Measurements from ENCODE around the gene PCSK2.

PCSK2 gene

DNA sequence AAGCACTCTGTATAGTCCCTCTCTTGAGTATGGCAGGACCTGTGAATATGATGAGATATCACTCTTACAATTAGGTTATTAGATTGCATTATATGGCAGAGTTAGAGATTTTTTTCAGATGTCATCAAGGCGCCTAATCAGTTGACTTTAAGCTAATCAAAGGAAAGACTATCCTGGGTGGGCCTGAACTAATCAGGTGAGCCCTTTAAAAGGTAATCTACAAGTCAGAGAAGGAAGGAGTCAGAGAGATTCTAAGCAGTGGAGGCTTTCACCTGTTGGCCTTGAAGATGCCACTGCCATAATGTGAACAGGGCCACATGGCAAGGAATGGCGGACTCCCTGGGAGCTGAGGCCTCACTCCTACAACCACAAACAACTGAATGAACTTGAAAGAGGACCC is 152.8 kb downstream of the PCSK2 start:
- no peak overlapping the region for H2AFZ ChIP-seq (ENCODE audit: insufficient read depth, low read length, poor library complexity)
- H3K4me3 ChIP-seq (ENCODE audit: low read depth, low read length), result no peak overlapping the region
- DNase-seq, result no peak
- H3K79me1 ChIP-seq (ENCODE audit: low read length), result no peaks in the 10 kb centered on the region
- no peak overlapping the region for H2BK120ac ChIP-seq (ENCODE audit: insufficient read depth, low read length, poor library complexity)
- H3K79me2 ChIP-seq (ENCODE audit: control insufficient read depth, insufficient read depth, low read length, poor library complexity), result no peaks in the 10 kb centered on the region
- H3K9me3 ChIP-seq (ENCODE audit: insufficient read depth, low read depth, low read length), result peaks cover 2% of the 10 kb centered on the region
- no peaks in the 10 kb centered on the region for H3K4me1 ChIP-seq (ENCODE audit: control insufficient read depth in 1 of 2, insufficient read depth in 2 of 2, low read length in 2 of 2)
- H3K27me3 ChIP-seq (ENCODE audit: insufficient read depth, low read length), result no peaks in the 10 kb centered on the region
- no peak overlapping the region for H2AK5ac ChIP-seq (ENCODE audit: low read length)
- H3K4me2 ChIP-seq (ENCODE audit: low read length), result no peak overlapping the region
- H3K14ac ChIP-seq (ENCODE audit: low read length), result no peak overlapping the region
- no peak overlapping the region for H3K4ac ChIP-seq (ENCODE audit: low read depth, low read length)
- no peak overlapping the region for H2BK12ac ChIP-seq (ENCODE audit: low read length)
- no peak overlapping the region for H3K27ac ChIP-seq (ENCODE audit: low read depth, low read length)
- WGBS (ENCODE audit: extremely low coverage, insufficient coverage, insufficient read length), result no CpG with 5 or more reads among the region's 2 CpGs
- H2BK5ac ChIP-seq (ENCODE audit: low read depth, low read length, poor library complexity), result no peak overlapping the region
- no peak overlapping the region for H3K18ac ChIP-seq (ENCODE audit: low read length)
- H3K36me3 ChIP-seq (ENCODE audit: control insufficient read depth in 1 of 2, insufficient read depth in 2 of 2, low read length in 2 of 2), result no peaks in the 10 kb centered on the region
- H3K23ac ChIP-seq (ENCODE audit: low read length), result no peak overlapping the region
- H3K9ac ChIP-seq (ENCODE audit: low read length), result no peak overlapping the region
- no peak overlapping the region for H4K8ac ChIP-seq (ENCODE audit: low read depth, low read length)
- no peak overlapping the region for H4K12ac ChIP-seq (ENCODE audit: low read depth, low read length)
- no peak overlapping the region for H4K91ac ChIP-seq (ENCODE audit: low read depth, low read length)

GRCh38 chr20:17380801-17381200 is 154.0 kb downstream of the PCSK2 start:
- Histone ChIP-seq H2BK5ac (ENCODE audit: low read depth, low read length, poor library complexity) (no peak overlapping the region), H3K27me3 (ENCODE audit: insufficient read depth, low read length) (no peaks in the 10 kb centered on the region), H3K27ac (ENCODE audit: low read depth, low read length) (no peak overlapping the region), H4K91ac (ENCODE audit: low read depth, low read length) (no peak overlapping the region), H2BK12ac (ENCODE audit: low read length) (no peak overlapping the region), H3K9me3 (ENCODE audit: insufficient read depth, low read depth, low read length) (peaks cover 2% of the 10 kb centered on the region), H3K23ac (ENCODE audit: low read length) (no peak overlapping the region), H3K4ac (ENCODE audit: low read depth, low read length) (no peak overlapping the region), H3K18ac (ENCODE audit: low read length) (no peak overlapping the region), H4K12ac (ENCODE audit: low read depth, low read length) (no peak overlapping the region), H3K79me1 (ENCODE audit: low read length) (no peaks in the 10 kb centered on the region), H3K14ac (ENCODE audit: low read length) (no peak overlapping the region), H3K4me1 (ENCODE audit: control insufficient read depth in 1 of 2, insufficient read depth in 2 of 2, low read length in 2 of 2) (no peaks in the 10 kb centered on the region), H2AK5ac (ENCODE audit: low read length) (no peak overlapping the region), H3K4me2 (ENCODE audit: low read length) (no peak overlapping the region), H3K9ac (ENCODE audit: low read length) (no peak overlapping the region), H3K79me2 (ENCODE audit: control insufficient read depth, insufficient read depth, low read length, poor library complexity) (no peaks in the 10 kb centered on the region), H2AFZ (ENCODE audit: insufficient read depth, low read length, poor library complexity) (no peak overlapping the region), H3K4me3 (ENCODE audit: low read depth, low read length) (no peak overlapping the region), H3K36me3 (ENCODE audit: control insufficient read depth in 1 of 2, insufficient read depth in 2 of 2, low read length in 2 of 2) (no peaks in the 10 kb centered on the region), H4K8ac (ENCODE audit: low read depth, low read length) (no peak overlapping the region), H2BK120ac (ENCODE audit: insufficient read depth, low read length, poor library complexity) (no peak overlapping the region)
- no peak for DNase-seq
- WGBS (ENCODE audit: extremely low coverage, insufficient coverage, insufficient read length), result no CpG with 5 or more reads among the region's 4 CpGs

GRCh38 chr20:17381724-17382123 is 154.9 kb downstream of the PCSK2 start:
- Histone ChIP-seq H3K4me3 (ENCODE audit: low read depth, low read length) (no peak overlapping the region), H3K79me2 (ENCODE audit: control insufficient read depth, insufficient read depth, low read length, poor library complexity) (no peaks in the 10 kb centered on the region), H2BK5ac (ENCODE audit: low read depth, low read length, poor library complexity) (no peak overlapping the region), H3K27ac (ENCODE audit: low read depth, low read length) (no peak overlapping the region), H2BK12ac (ENCODE audit: low read length) (no peak overlapping the region), H3K27me3 (ENCODE audit: insufficient read depth, low read length) (no peaks in the 10 kb centered on the region), H3K4me2 (ENCODE audit: low read length) (no peak overlapping the region), H3K4ac (ENCODE audit: low read depth, low read length) (no peak overlapping the region), H4K91ac (ENCODE audit: low read depth, low read length) (no peak overlapping the region), H3K14ac (ENCODE audit: low read length) (no peak overlapping the region), H4K8ac (ENCODE audit: low read depth, low read length) (no peak overlapping the region), H2BK120ac (ENCODE audit: insufficient read depth, low read length, poor library complexity) (no peak overlapping the region), H3K23ac (ENCODE audit: low read length) (no peak overlapping the region), H3K9me3 (ENCODE audit: insufficient read depth, low read depth, low read length) (peaks cover 2% of the 10 kb centered on the region), H3K4me1 (ENCODE audit: control insufficient read depth in 1 of 2, insufficient read depth in 2 of 2, low read length in 2 of 2) (no peaks in the 10 kb centered on the region), H2AK5ac (ENCODE audit: low read length) (no peak overlapping the region), H3K9ac (ENCODE audit: low read length) (no peak overlapping the region), H3K36me3 (ENCODE audit: control insufficient read depth in 1 of 2, insufficient read depth in 2 of 2, low read length in 2 of 2) (no peaks in the 10 kb centered on the region), H4K12ac (ENCODE audit: low read depth, low read length) (no peak overlapping the region), H3K79me1 (ENCODE audit: low read length) (no peaks in the 10 kb centered on the region), H3K18ac (ENCODE audit: low read length) (no peak overlapping the region), H2AFZ (ENCODE audit: insufficient read depth, low read length, poor library complexity) (no peak overlapping the region)
- WGBS (ENCODE audit: extremely low coverage, insufficient coverage, insufficient read length), result no CpG with 5 or more reads among the region's 4 CpGs
- no peak for DNase-seq

GRCh38 chr20:17385798-17386197 is 159.0 kb downstream of the PCSK2 start:
- no peak overlapping the region for H4K8ac ChIP-seq (ENCODE audit: low read depth, low read length)
- H4K12ac ChIP-seq (ENCODE audit: low read depth, low read length), result no peak overlapping the region
- no peaks in the 10 kb centered on the region for H3K4me1 ChIP-seq (ENCODE audit: control insufficient read depth in 1 of 2, insufficient read depth in 2 of 2, low read length in 2 of 2)
- H3K79me2 ChIP-seq (ENCODE audit: control insufficient read depth, insufficient read depth, low read length, poor library complexity), result no peaks in the 10 kb centered on the region
- no peaks in the 10 kb centered on the region for H3K36me3 ChIP-seq (ENCODE audit: control insufficient read depth in 1 of 2, insufficient read depth in 2 of 2, low read length in 2 of 2)
- DNase-seq, result no peak
- no peak overlapping the region for H3K27ac ChIP-seq (ENCODE audit: low read depth, low read length)
- no peak overlapping the region for H3K14ac ChIP-seq (ENCODE audit: low read length)
- H3K79me1 ChIP-seq (ENCODE audit: low read length), result no peaks in the 10 kb centered on the region
- H3K4me3 ChIP-seq (ENCODE audit: low read depth, low read length), result no peak overlapping the region
- H3K9ac ChIP-seq (ENCODE audit: low read length), result no peak overlapping the region
- H2BK120ac ChIP-seq (ENCODE audit: insufficient read depth, low read length, poor library complexity), result no peak overlapping the region
- no peak overlapping the region for H4K91ac ChIP-seq (ENCODE audit: low read depth, low read length)
- no peaks in the 10 kb centered on the region for H3K9me3 ChIP-seq (ENCODE audit: insufficient read depth, low read depth, low read length)
- H2AK5ac ChIP-seq (ENCODE audit: low read length), result no peak overlapping the region
- no peak overlapping the region for H2BK12ac ChIP-seq (ENCODE audit: low read length)
- no peaks in the 10 kb centered on the region for H3K27me3 ChIP-seq (ENCODE audit: insufficient read depth, low read length)
- no peak overlapping the region for H2BK5ac ChIP-seq (ENCODE audit: low read depth, low read length, poor library complexity)
- no peak overlapping the region for H3K23ac ChIP-seq (ENCODE audit: low read length)
- no peak overlapping the region for H3K4ac ChIP-seq (ENCODE audit: low read depth, low read length)
- H3K4me2 ChIP-seq (ENCODE audit: low read length), result no peak overlapping the region
- no peak overlapping the region for H3K18ac ChIP-seq (ENCODE audit: low read length)
- no peak overlapping the region for H2AFZ ChIP-seq (ENCODE audit: insufficient read depth, low read length, poor library complexity)
